IPS-18a (cell line): ENCODE measurements around the gene ZBTB43.

Source experiments
- H3K27ac ChIP-seq: one replicate; pipeline ENCODE4 v1.5.1; 2013; ENCODE audit warnings: low read length
- H3K27me3 ChIP-seq: one replicate; pipeline ENCODE4 v1.6.1; 2013; ENCODE audit warnings: mild to moderate bottlenecking, low read length; ENCODE audit not compliant: control insufficient read depth, insufficient read depth
- H3K36me3 ChIP-seq: one replicate; pipeline ENCODE4 v1.6.1; 2013; ENCODE audit warnings: low read depth, low read length; ENCODE audit not compliant: control insufficient read depth
- H3K4me1 ChIP-seq: one replicate; pipeline ENCODE4 v1.6.1; 2013; ENCODE audit warnings: low read depth, low read length; ENCODE audit not compliant: control insufficient read depth
- H3K4me3 ChIP-seq: one replicate; pipeline ENCODE4 v1.5.1; 2013; ENCODE audit warnings: low read length
- H3K9ac ChIP-seq: one replicate; pipeline ENCODE4 v1.6.1; 2013; ENCODE audit warnings: mild to moderate bottlenecking, low read length, moderate library complexity
- H3K9me3 ChIP-seq: one replicate; pipeline ENCODE4 v1.6.1; 2013; ENCODE audit warnings: low read depth, low read length; ENCODE audit not compliant: control insufficient read depth

ZBTB43 gene

GRCh38 chr9:126869368-126869767, 64.5 kb downstream of the ZBTB43 start:
- no peak overlapping the region for H3K9ac ChIP-seq
- H3K36me3 ChIP-seq, result peaks cover 10% of the 10 kb centered on the region
- no peak overlapping the region for H3K27ac ChIP-seq
- H3K4me3 ChIP-seq, result no peak overlapping the region
- no peaks in the 10 kb centered on the region for H3K4me1 ChIP-seq
- no peaks in the 10 kb centered on the region for H3K27me3 ChIP-seq
- H3K9me3 ChIP-seq, result no peaks in the 10 kb centered on the region

- Histone ChIP-seq H3K4me3 (no peak overlapping the region), H3K27ac (no peak overlapping the region), H3K27me3 (no peaks in the 10 kb centered on the region), H3K9ac (no peak overlapping the region), H3K4me1 (no peaks in the 10 kb centered on the region), H3K9me3 (no peaks in the 10 kb centered on the region), H3K36me3 (no peaks in the 10 kb centered on the region)
These were observed 67.7 kb downstream of the ZBTB43 start for GRCh38 chr9:126872516-126872915.

- H3K4me1 ChIP-seq, result no peaks in the 10 kb centered on the region
- H3K9me3 ChIP-seq, result no peaks in the 10 kb centered on the region
- H3K36me3 ChIP-seq, result peaks cover 8% of the 10 kb centered on the region
- no peak overlapping the region for H3K4me3 ChIP-seq
- no peaks in the 10 kb centered on the region for H3K27me3 ChIP-seq
- no peak overlapping the region for H3K27ac ChIP-seq
- no peak overlapping the region for H3K9ac ChIP-seq
These were observed 69.9 kb downstream of the ZBTB43 start for GRCh38 chr9:126874546-126875314.

- Histone ChIP-seq H3K27me3 (no peaks in the 10 kb centered on the region), H3K27ac (no peak overlapping the region), H3K4me1 (no peaks in the 10 kb centered on the region), H3K9me3 (no peaks in the 10 kb centered on the region), H3K4me3 (no peak overlapping the region), H3K36me3 (peaks cover 20% of the 10 kb centered on the region), H3K9ac (no peak overlapping the region)
These were observed 71.1 kb downstream of the ZBTB43 start for GRCh38 chr9:126875756-126876510.

GRCh38 chr9:126876531-126876930, 71.7 kb downstream of the ZBTB43 start:
- no peak overlapping the region for H3K9ac ChIP-seq
- H3K9me3 ChIP-seq, result no peaks in the 10 kb centered on the region
- no peaks in the 10 kb centered on the region for H3K27me3 ChIP-seq
- no peak overlapping the region for H3K27ac ChIP-seq
- peaks cover 23% of the 10 kb centered on the region for H3K36me3 ChIP-seq
- no peaks in the 10 kb centered on the region for H3K4me1 ChIP-seq
- no peak overlapping the region for H3K4me3 ChIP-seq

GRCh38 chr9:126877418-126877817, 72.6 kb downstream of the ZBTB43 start:
- Histone ChIP-seq H3K27me3 (no peaks in the 10 kb centered on the region), H3K27ac (no peak overlapping the region), H3K4me3 (no peak overlapping the region), H3K9ac (no peak overlapping the region), H3K4me1 (no peaks in the 10 kb centered on the region), H3K9me3 (no peaks in the 10 kb centered on the region), H3K36me3 (peaks cover 26% of the 10 kb centered on the region)

GRCh38 chr9:126879288-126879687, 74.4 kb downstream of the ZBTB43 start:
- Histone ChIP-seq H3K4me1 (no peaks in the 10 kb centered on the region), H3K4me3 (no peak overlapping the region), H3K9ac (no peak overlapping the region), H3K27me3 (no peaks in the 10 kb centered on the region), H3K36me3 (peaks cover 27% of the 10 kb centered on the region), H3K9me3 (no peaks in the 10 kb centered on the region), H3K27ac (no peak overlapping the region)

GRCh38 chr9:126880226-126880946, 75.5 kb downstream of the ZBTB43 start:
- Histone ChIP-seq H3K36me3 (peaks cover 27% of the 10 kb centered on the region), H3K9me3 (no peaks in the 10 kb centered on the region), H3K27ac (no peak overlapping the region), H3K27me3 (no peaks in the 10 kb centered on the region), H3K9ac (no peak overlapping the region), H3K4me1 (no peaks in the 10 kb centered on the region), H3K4me3 (no peak overlapping the region)

- H3K4me3 ChIP-seq, result no peak overlapping the region
- H3K9me3 ChIP-seq, result no peaks in the 10 kb centered on the region
- no peak overlapping the region for H3K9ac ChIP-seq
- peaks cover 27% of the 10 kb centered on the region for H3K36me3 ChIP-seq
- H3K27me3 ChIP-seq, result no peaks in the 10 kb centered on the region
- peaks cover 3% of the 10 kb centered on the region for H3K4me1 ChIP-seq
- H3K27ac ChIP-seq, result no peak overlapping the region
These were observed 76.1 kb downstream of the ZBTB43 start for GRCh38 chr9:126880947-126881332.

GRCh38 chr9:126882746-126883145, 77.9 kb downstream of the ZBTB43 start:
- Histone ChIP-seq H3K27me3 (no peaks in the 10 kb centered on the region), H3K36me3 (peaks cover 27% of the 10 kb centered on the region), H3K9me3 (no peaks in the 10 kb centered on the region), H3K4me1 (peaks cover 8% of the 10 kb centered on the region), H3K4me3 (no peak overlapping the region), H3K27ac (no peak overlapping the region), H3K9ac (no peak overlapping the region)

GRCh38 chr9:126883636-126884035, 78.8 kb downstream of the ZBTB43 start:
- H3K9me3 ChIP-seq, result no peaks in the 10 kb centered on the region
- H3K36me3 ChIP-seq, result peaks cover 27% of the 10 kb centered on the region
- H3K27me3 ChIP-seq, result no peaks in the 10 kb centered on the region
- no peak overlapping the region for H3K27ac ChIP-seq
- peaks cover 8% of the 10 kb centered on the region for H3K4me1 ChIP-seq
- no peak overlapping the region for H3K9ac ChIP-seq
- no peak overlapping the region for H3K4me3 ChIP-seq
